Breast epithelium (tissue), 3 donors: ENCODE results near the gene FABP7.

ENCODE experiments used
- POLR2A ChIP-seq: fragments of 450-650 bp; IDR thresholded peaks from one replicate; pipeline ENCODE4 v1.6.1; 2016; ENCODE audit warnings: antibody characterized with exemption, mild to moderate bottlenecking, moderate library complexity
- POLR2AphosphoS5 ChIP-seq, 3 donors: sonication (generic); formaldehyde crosslinking; IDR thresholded peaks; one replicate each; pipeline ENCODE4 v1.6.1; 2017; ENCODE audit warnings: antibody characterized with exemption in 3 of 3
- TF ChIP-seq, protein P1 (sequence below), 3 donors: fragments of 450-650 bp; IDR thresholded peaks; one replicate each; pipeline ENCODE4 v1.5.1; 2016 to 2017; ENCODE audit warnings: antibody characterized with exemption in 3 of 3, mild to moderate bottlenecking in 3 of 3, moderate library complexity in 3 of 3

DNA sequence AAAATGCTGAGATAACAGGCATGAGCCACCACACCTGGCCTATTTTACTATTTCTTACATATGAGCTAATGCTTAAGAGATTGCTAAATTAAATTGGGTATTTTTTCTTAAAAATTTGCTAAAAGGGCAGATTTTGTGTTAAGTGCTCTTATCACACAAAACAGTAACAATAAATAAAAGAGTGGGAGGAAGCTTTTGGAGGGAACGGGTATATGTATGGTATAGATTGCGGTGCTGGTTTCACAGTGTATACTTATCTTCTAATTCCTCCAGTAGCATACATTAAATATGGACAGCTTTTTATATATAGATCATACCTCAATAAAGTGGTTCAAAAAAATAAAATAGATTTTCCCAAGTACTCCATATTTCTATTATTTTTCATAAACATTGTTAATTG, 39.4 kb upstream of the FABP7 start:
- TF ChIP-seq, protein P1, sequence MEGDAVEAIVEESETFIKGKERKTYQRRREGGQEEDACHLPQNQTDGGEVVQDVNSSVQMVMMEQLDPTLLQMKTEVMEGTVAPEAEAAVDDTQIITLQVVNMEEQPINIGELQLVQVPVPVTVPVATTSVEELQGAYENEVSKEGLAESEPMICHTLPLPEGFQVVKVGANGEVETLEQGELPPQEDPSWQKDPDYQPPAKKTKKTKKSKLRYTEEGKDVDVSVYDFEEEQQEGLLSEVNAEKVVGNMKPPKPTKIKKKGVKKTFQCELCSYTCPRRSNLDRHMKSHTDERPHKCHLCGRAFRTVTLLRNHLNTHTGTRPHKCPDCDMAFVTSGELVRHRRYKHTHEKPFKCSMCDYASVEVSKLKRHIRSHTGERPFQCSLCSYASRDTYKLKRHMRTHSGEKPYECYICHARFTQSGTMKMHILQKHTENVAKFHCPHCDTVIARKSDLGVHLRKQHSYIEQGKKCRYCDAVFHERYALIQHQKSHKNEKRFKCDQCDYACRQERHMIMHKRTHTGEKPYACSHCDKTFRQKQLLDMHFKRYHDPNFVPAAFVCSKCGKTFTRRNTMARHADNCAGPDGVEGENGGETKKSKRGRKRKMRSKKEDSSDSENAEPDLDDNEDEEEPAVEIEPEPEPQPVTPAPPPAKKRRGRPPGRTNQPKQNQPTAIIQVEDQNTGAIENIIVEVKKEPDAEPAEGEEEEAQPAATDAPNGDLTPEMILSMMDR (IDR thresholded peaks at IDR 0.05): no peak
- TF ChIP-seq POLR2A: no peak
- no peak for TF ChIP-seq POLR2AphosphoS5 (IDR thresholded peaks at IDR 0.05)
